Neural cell (in vitro differentiated cells): ENCODE data around the gene PDE3A.

Experiments used
- CTCF ChIP-seq: fragments of 450-650 bp; IDR thresholded peaks from 2 replicates; pipeline ENCODE4 v1.5.1; 2014; ENCODE audit warnings: antibody characterized with exemption, mild to moderate bottlenecking, moderate library complexity; ENCODE audit not compliant: poor library complexity, severe bottlenecking
- EZH2 ChIP-seq: fragments of 200-600, 300-800 bp; shearing (Covaris generic), sonication (generic); IDR thresholded peaks from 2 replicates; pipeline ENCODE4 v1.6.1; 2014; ENCODE audit warnings: antibody characterized with exemption, low read length, borderline replicate concordance, mild to moderate bottlenecking; ENCODE audit not compliant: insufficient read depth, poor library complexity, severe bottlenecking
- POLR2AphosphoS5 ChIP-seq: IDR thresholded peaks from 2 replicates; pipeline ENCODE4 v1.6.1; 2012
- RAD21 ChIP-seq: fragments of 450-650 bp; conservative IDR thresholded peaks from 2 replicates; pipeline ENCODE4 v1.6.1; 2014; ENCODE audit warnings: antibody characterized with exemption, mild to moderate bottlenecking, moderate library complexity
- REST ChIP-seq: IDR thresholded peaks from 2 replicates; pipeline ENCODE4 v1.6.1; 2012; ENCODE audit warnings: borderline replicate concordance
- TAF1 ChIP-seq: IDR thresholded peaks from 2 replicates; pipeline ENCODE4 v1.6.1; 2012; ENCODE audit warnings: low read depth

- TF ChIP-seq RAD21 (no peak), CTCF (no peak), TAF1 (no peak), EZH2 (no peak), POLR2AphosphoS5 (no peak), REST (no peak)
Measured at GRCh38 chr12:20722142-20722541, 353.8 kb downstream of the PDE3A start.
